Glutamatergic neuron (in vitro differentiated cells): ENCODE results near the gene HSPG2. TPM values are rescaled to one million over a fixed set of nuclear protein-coding genes. Genes with fewer than 3 reads are reported as not detected.
"Not testable (repeated sequence)": the region's sequence is repeated elsewhere in the genome, so short reads cannot be mapped to it uniquely, and the experiment has no call there.

Source experiments
- DNase-seq: peaks from one replicate; pipeline ENCODE4 v3.0.0; 2022
- H3K27ac Mint-ChIP-seq: one replicate; pipeline ENCODE4 v1.8.0; 2020; ENCODE audit warnings: mild to moderate bottlenecking, mixed read lengths, inconsistent platforms; ENCODE audit not compliant: unreplicated experiment
- H3K27me3 Mint-ChIP-seq: one replicate; pipeline ENCODE4 v1.8.0; 2020; ENCODE audit warnings: mild to moderate bottlenecking, moderate library complexity, mixed read lengths, inconsistent platforms; ENCODE audit not compliant: unreplicated experiment
- H3K36me3 Mint-ChIP-seq: one replicate; pipeline ENCODE4 v1.8.0; 2020; ENCODE audit warnings: mild to moderate bottlenecking, mixed read lengths, inconsistent platforms; ENCODE audit not compliant: unreplicated experiment
- H3K4me1 Mint-ChIP-seq: one replicate; pipeline ENCODE4 v1.8.0; 2020; ENCODE audit warnings: mild to moderate bottlenecking, low read depth, mixed read lengths, inconsistent platforms; ENCODE audit not compliant: unreplicated experiment
- H3K4me3 Mint-ChIP-seq: one replicate; pipeline ENCODE4 v1.8.0; 2020; ENCODE audit warnings: mild to moderate bottlenecking, mixed read lengths, inconsistent platforms; ENCODE audit not compliant: unreplicated experiment
- H3K9me3 Mint-ChIP-seq: one replicate; pipeline ENCODE4 v1.8.0; 2020; ENCODE audit warnings: mild to moderate bottlenecking, moderate library complexity, mixed read lengths, inconsistent platforms; ENCODE audit not compliant: unreplicated experiment
- CTCF ChIP-seq: fragments of 200-600 bp; sonication (generic); IDR thresholded peaks from one replicate; pipeline ENCODE4 v1.5.0; 2021; ENCODE audit not compliant: partially characterized antibody, unreplicated experiment
- long read RNA-seq: library from polyadenylated mRNA; unstranded; transcript quantifications from one replicate; pipeline ENCODE4 v2.0.0, GENCODE V29; 2020; ENCODE audit not compliant: unreplicated experiment
- total RNA-seq: library from RNA; stranded (reverse); fragmentation: NEBNext Ultra II Directional; extraction: Animal tissue kit (Norgen Biotek cat#: 25700); gene quantifications from one replicate; pipeline ENCODE4 v1.2.1, GENCODE V29; 2021; ENCODE audit not compliant: unreplicated experiment

Gene HSPG2
- 3.3 TPM for total RNA-seq
- long read RNA-seq, result 0 reads

DNA sequence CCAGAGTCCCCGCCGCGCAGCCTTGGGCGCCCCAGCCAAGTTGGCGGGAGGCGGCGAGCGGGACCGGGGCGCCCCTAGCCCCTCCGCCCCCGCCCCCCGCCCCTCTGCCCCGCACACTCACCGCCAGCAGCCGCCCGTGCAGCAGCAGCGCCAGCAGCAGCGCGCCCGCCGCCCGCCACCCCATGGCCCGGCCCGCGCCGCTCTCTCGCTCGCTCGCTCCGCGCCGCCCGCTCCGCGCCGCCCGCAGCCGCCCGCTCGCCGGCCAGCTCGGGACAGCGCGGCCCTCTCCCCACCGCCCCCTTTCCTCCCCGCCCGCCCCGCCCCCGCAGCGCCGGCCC is at the start of gene HSPG2:
TSS of gene HSPG2 (minus strand) at position 277 of the 338 bp plus-strand sequence. CDS start at position 184, 93 bp downstream.
- peaks cover 10% of the 10 kb centered on the region for H3K27me3 Mint-ChIP-seq
- no peak for DNase-seq
- peak within 1 kb of the TSS; percentile 90 for H3K4me3 Mint-ChIP-seq
- no peak for TF ChIP-seq CTCF
- H3K27ac Mint-ChIP-seq, result peak within 1 kb of the TSS; percentile 36
- no peaks in the 10 kb centered on the region for H3K36me3 Mint-ChIP-seq
- H3K9me3 Mint-ChIP-seq, result peaks cover 4% of the 10 kb centered on the region
- peaks cover 7% of the 10 kb centered on the region for H3K4me1 Mint-ChIP-seq

GRCh38 chr1:21986386-21986785 is 49.3 kb upstream of the HSPG2 start:
- H3K4me3 Mint-ChIP-seq, result not testable (repeated sequence)

GRCh38 chr1:21985893-21986292 is 48.8 kb upstream of the HSPG2 start:
- H3K27ac Mint-ChIP-seq, H3K9me3 Mint-ChIP-seq, H3K4me1 Mint-ChIP-seq, H3K27me3 Mint-ChIP-seq, H3K36me3 Mint-ChIP-seq, H3K4me3 Mint-ChIP-seq, DNase-seq: not testable (repeated sequence)

More at GRCh38 chr1:21986386-21986785, 49.3 kb upstream of the HSPG2 start:
- DNase-seq, H3K27me3 Mint-ChIP-seq, H3K27ac Mint-ChIP-seq, H3K9me3 Mint-ChIP-seq, H3K36me3 Mint-ChIP-seq, H3K4me1 Mint-ChIP-seq: not testable (repeated sequence)

DNA sequence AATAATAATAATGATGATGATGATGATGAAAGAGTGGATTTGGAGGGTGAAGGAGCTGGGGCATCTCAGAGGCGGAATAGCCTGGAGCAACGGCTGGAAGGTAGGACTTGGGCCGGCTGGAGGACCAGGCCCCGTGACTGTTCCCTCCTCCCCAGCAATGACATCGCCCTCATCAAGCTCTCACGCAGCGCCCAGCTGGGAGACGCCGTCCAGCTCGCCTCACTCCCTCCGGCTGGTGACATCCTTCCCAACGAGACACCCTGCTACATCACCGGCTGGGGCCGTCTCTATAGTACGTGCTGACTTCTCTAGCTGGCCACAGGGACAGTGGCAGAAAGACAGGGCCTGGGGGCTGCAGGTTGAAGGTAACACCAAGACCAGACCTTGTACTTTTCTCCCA is 46.4 kb upstream of the HSPG2 start:
- H3K4me3 Mint-ChIP-seq, DNase-seq, H3K36me3 Mint-ChIP-seq, H3K4me1 Mint-ChIP-seq, H3K27me3 Mint-ChIP-seq, H3K27ac Mint-ChIP-seq, H3K9me3 Mint-ChIP-seq: not testable (repeated sequence)

GRCh38 chr1:21982122-21982521 is 45.0 kb upstream of the HSPG2 start:
- not testable (repeated sequence) for H3K4me3 Mint-ChIP-seq, H3K27me3 Mint-ChIP-seq, H3K9me3 Mint-ChIP-seq, H3K4me1 Mint-ChIP-seq, H3K27ac Mint-ChIP-seq, H3K36me3 Mint-ChIP-seq, DNase-seq

DNA sequence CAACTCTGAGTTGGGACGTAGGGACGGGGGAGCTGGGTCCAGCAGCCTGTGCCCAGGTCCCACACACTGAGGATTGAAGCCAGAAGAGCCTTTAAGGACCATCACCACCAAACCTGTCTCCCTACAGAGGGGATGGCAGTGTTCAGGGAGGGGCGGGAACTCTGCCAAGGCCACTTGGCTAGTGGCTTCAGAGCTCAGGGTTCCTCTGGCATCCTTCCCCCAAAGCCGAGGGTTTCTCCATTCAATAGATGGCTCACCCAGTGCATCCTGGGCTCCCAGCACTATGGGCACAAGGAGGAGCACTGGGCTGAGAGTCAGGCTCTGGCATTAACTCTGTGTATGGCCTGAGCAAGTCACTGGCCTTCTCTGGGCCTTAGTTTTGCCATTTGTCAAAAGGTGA is 44.1 kb upstream of the HSPG2 start:
- H3K4me1 Mint-ChIP-seq, DNase-seq, H3K27me3 Mint-ChIP-seq, H3K27ac Mint-ChIP-seq, H3K4me3 Mint-ChIP-seq, H3K9me3 Mint-ChIP-seq, H3K36me3 Mint-ChIP-seq: not testable (repeated sequence)

- H3K4me1 Mint-ChIP-seq, H3K27me3 Mint-ChIP-seq, H3K4me3 Mint-ChIP-seq, DNase-seq, H3K36me3 Mint-ChIP-seq, H3K9me3 Mint-ChIP-seq, H3K27ac Mint-ChIP-seq: not testable (repeated sequence)
These were observed 43.6 kb upstream of the HSPG2 start for GRCh38 chr1:21980515-21981220.

GRCh38 chr1:21978209-21978608 is 41.1 kb upstream of the HSPG2 start:
- H3K27me3 Mint-ChIP-seq, H3K4me3 Mint-ChIP-seq, DNase-seq, H3K36me3 Mint-ChIP-seq, H3K9me3 Mint-ChIP-seq, H3K27ac Mint-ChIP-seq, H3K4me1 Mint-ChIP-seq: not testable (repeated sequence)

DNA sequence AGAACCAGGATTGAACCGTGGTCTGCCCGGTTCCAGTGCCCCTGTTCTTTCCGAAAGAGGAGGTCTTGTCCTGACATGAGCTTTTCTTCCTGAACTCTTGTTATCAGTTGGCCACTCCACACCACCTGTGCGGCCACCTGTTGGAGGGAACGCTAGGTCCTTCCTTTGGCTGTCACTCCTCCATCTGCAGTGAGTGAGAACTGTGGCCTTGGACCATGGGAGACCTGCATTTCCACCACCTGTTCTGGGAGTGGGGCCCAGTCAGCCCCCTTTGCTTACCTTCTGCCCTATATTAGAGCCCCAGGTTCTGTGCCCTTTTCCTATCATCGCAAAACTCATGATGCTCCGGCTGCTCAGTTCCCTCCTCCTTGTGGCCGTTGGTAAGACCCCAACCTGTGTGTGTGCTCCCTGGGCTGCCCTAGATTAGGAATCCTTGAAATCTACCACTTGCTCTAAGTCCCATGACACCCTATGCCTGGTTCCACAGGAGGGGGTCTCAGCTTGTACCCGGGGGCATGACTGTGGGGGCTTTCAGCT is 39.7 kb upstream of the HSPG2 start, which contains the start of gene CELA3B:
TSS of gene CELA3B (plus strand) at position 320 of the 537 bp plus-strand sequence. CDS start at position 338, 18 bp downstream.
- DNase-seq, H3K36me3 Mint-ChIP-seq, H3K27ac Mint-ChIP-seq, H3K4me3 Mint-ChIP-seq, H3K9me3 Mint-ChIP-seq, H3K27me3 Mint-ChIP-seq, H3K4me1 Mint-ChIP-seq: not testable (repeated sequence)

DNA sequence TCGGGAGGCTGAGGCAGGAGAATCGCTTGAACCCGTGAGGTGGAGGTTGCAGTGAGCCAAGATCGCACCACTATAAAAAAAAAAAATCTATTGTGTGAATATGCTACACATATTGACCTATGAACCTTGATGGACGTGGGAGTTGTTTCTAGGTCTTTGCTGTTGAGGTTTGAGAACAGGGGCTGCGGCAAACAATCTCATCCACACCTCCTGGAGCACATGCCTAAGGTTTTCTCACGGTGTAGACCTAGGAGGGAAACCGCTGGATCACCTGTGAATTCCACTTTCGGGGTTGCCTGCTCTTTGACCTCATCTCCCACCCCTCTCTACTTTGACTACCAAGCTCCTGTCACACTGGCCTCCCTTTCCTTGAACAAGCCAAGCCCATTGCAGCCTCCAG is 38.2 kb upstream of the HSPG2 start:
- not testable (repeated sequence) for H3K36me3 Mint-ChIP-seq, H3K27me3 Mint-ChIP-seq, H3K4me3 Mint-ChIP-seq, H3K4me1 Mint-ChIP-seq, H3K27ac Mint-ChIP-seq, DNase-seq, H3K9me3 Mint-ChIP-seq

- H3K9me3 Mint-ChIP-seq, DNase-seq, H3K27me3 Mint-ChIP-seq, H3K4me1 Mint-ChIP-seq, H3K36me3 Mint-ChIP-seq, H3K4me3 Mint-ChIP-seq, H3K27ac Mint-ChIP-seq: not testable (repeated sequence)
These were observed 37.6 kb upstream of the HSPG2 start for GRCh38 chr1:21974699-21975098.

DNA sequence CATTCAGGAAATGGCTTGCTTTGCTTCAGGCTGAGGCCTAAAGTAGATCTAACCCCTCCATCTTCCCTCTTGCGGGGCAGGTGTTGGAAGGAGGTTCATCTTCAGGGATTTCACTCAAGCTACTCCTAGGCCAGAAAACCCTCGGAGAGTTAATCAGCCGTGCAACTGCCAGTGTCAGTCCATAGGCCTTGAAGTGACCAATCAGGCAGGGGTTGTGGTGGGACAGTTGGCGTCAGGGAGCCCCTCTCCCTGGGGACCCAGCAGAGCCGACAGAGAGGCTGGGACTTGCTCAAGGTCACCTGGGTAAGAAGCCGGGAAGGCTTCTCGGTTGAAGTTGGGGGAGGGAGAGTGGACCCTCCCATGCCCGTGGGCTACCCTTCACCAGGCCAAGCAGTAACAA is 36.8 kb upstream of the HSPG2 start:
- not testable (repeated sequence) for H3K4me1 Mint-ChIP-seq, H3K27me3 Mint-ChIP-seq, H3K36me3 Mint-ChIP-seq, DNase-seq, H3K4me3 Mint-ChIP-seq, H3K9me3 Mint-ChIP-seq, H3K27ac Mint-ChIP-seq
